Skeletal muscle tissue (tissue), 4 donors: ENCODE data around the gene MEIOB. TPM values are rescaled to one million over a fixed set of nuclear protein-coding genes. Genes with fewer than 3 reads are reported as not detected.
A peak's percentile ranks its signal among the peaks of the same experiment; 100 is the strongest.

ENCODE experiments used
- H3K27ac ChIP-seq: one replicate; pipeline ENCODE4 v1.7.0; 2013; ENCODE audit warnings: mild to moderate bottlenecking, low read depth, low read length, inconsistent platforms
- H3K27me3 ChIP-seq, 3 donors: one replicate each; pipeline ENCODE4 v1.7.0; 2013; ENCODE audit warnings: low read length in 3 of 3; ENCODE audit not compliant: control insufficient read depth in 3 of 3, insufficient read depth in 3 of 3
- H3K36me3 ChIP-seq, 3 donors: one replicate each; pipeline ENCODE4 v1.7.0; 2013; ENCODE audit warnings: low read length in 3 of 3; ENCODE audit not compliant: control insufficient read depth in 3 of 3, insufficient read depth in 3 of 3
- H3K4me1 ChIP-seq, 3 donors: one replicate each; pipeline ENCODE4 v1.7.0; 2013; ENCODE audit warnings: low read length in 3 of 3, mild to moderate bottlenecking in 3 of 3; ENCODE audit not compliant: control insufficient read depth in 3 of 3, insufficient read depth in 3 of 3
- H3K4me3 ChIP-seq, 3 donors: one replicate each; pipeline ENCODE4 v1.7.0; 2013; ENCODE audit warnings: low read length in 3 of 3
- H3K9ac ChIP-seq, 3 donors: one replicate each; pipeline ENCODE4 v1.7.0; 2013; ENCODE audit warnings: low read length in 3 of 3, mild to moderate bottlenecking in 3 of 3, moderate library complexity in 2 of 3, low read depth in 1 of 3
- H3K9me3 ChIP-seq, 3 donors: one replicate each; pipeline ENCODE4 v1.7.0; 2013; ENCODE audit warnings: low read length in 3 of 3; ENCODE audit not compliant: control insufficient read depth in 3 of 3
- total RNA-seq: library from RNA; depleted of rRNA; stranded (reverse); fragments of >200 nt; gene quantifications from one replicate; pipeline ENCODE4 v1.2.3, GENCODE V29; 2014
- donor health status: Osteomylitis.

MEIOB gene
- total RNA-seq, 1 donor from 2014 or later = under 0.01 TPM

DNA sequence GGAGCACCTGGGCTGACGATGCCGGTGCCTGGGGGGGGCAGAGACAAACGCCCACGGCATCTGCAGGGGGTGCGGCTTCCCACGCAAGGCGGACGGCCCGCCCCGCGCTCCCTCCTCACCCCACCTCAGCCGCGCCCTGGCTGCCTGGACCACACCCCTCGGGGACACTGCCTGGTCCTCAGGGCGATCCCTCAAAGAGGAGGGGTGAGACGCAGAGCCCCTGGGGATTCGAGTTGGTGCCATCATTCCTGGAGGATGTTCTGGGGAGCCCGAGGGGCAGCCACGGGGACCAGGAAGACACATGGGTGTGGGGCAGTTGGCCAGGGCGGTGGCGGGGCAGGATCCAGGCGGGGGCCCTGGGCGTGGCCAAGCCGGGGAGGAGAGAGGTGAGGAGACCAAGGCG is 82.3 kb downstream of the MEIOB start:
- Histone ChIP-seq H3K36me3 (peaks cover 20 to 36% (median 23%) of the 10 kb centered on the region in 3 donors), H3K4me1 (peaks cover 8 to 14% (median 8%) of the 10 kb centered on the region in 3 donors), H3K9ac (no peak overlapping the region)

DNA sequence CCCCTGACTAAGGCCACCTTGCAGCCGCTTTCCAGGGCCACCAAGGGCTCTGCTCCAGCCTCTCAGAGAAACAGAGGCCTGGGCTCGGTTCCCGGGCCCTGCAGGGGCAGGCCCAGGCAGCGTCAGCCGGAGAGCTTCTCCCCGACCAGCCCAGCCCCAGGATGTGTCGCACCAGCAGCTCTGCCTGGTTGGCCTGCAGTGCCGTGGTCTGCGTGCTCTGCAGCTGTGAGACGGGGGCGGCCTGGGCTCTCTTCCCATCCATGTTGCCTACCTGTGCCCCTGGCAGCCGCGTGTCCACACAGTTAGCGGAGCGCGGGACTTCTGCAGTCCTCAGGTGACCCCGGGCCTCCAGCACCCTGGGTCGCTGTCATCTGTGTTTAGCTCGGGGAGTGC is 83.3 kb downstream of the MEIOB start:
- H3K4me1 ChIP-seq = peaks cover 13 to 22% (median 14%) of the 10 kb centered on the region in 3 donors
- H3K36me3 ChIP-seq = peaks cover 20 to 36% (median 23%) of the 10 kb centered on the region in 3 donors
- H3K27ac ChIP-seq = no peak overlapping the region
- H3K27me3 ChIP-seq = no peaks in the 10 kb centered on the region
- H3K9me3 ChIP-seq = no peaks in the 10 kb centered on the region
- no peak overlapping the region for H3K4me3 ChIP-seq
- no peak overlapping the region for H3K9ac ChIP-seq

More for the DNA sequence above, 82.3 kb downstream of the MEIOB start:
- Histone ChIP-seq H3K4me3 (no peak overlapping the region), H3K9me3 (no peaks in the 10 kb centered on the region), H3K27me3 (no peaks in the 10 kb centered on the region), H3K27ac (no peak overlapping the region)

DNA sequence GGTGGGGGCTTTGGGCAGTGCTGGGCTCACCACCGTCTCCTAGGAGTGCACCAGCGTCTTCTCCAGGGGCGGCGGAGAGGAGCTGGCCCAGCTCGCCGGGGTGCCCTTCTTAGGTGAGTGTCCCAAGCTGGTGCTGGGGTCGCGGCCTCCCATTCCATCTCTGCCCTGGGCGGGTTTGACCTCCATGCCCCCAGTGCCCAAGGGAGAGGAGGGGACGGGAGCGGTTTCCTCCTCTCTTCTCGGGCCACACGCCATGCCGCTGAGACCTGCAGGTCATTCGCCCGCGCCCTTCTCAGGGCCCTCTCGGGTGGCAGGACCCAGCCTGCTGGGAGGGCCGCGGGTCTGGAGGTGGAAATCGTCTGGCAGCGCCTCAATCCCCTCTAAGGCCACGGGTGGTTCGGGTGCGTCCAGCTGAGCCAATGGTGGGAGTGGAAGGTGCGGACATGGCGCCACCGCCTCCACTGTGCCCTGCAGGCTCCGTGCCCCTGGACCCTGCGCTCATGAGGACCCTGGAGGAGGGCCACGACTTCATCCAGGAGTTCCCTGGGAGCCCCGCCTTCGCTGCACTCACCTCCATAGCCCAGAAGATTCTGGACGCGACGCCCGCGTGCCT is 83.8 kb downstream of the MEIOB start:
- H3K27ac ChIP-seq = no peak overlapping the region
- H3K36me3 ChIP-seq = peaks cover 20 to 36% (median 23%) of the 10 kb centered on the region in 3 donors

DNA sequence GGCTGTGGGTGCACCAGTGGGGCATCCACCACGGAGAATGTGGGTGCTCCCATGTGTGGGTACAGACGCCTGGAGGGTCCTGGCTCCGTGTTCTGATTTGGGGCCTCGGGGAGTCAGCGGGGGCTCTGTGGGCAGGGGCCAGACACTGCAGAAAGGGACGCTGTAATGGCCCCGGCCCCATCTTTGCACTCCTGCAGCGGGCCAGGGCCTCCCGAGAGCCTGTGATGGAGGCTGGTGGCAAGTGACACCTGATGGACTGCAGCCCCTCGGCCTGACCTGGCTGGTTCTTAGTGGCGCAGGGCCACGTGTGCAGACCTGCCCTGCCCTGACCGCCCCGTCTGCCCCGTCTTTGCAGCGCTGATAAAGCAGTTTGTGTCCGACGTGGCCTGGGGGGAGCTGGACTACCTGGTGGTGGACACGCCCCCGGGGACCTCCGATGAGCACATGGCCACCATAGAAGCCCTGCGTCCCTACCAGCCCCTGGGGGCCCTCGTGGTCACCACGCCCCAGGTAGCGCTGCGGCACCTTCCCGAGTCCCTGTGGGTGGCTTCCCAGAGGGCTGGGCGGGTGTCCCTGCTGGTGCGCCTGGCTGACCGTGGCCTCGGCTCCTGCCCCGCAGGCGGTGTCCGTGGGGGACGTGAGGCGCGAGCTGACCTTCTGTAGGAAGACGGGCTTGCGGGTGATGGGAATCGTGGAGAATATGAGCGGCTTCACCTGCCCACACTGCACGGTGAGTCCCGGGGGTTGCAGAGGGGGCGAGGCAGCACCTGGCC is 84.5 kb downstream of the MEIOB start:
- H3K36me3 ChIP-seq = peaks cover 20 to 35% (median 23%) of the 10 kb centered on the region in 3 donors
- H3K9me3 ChIP-seq = no peaks in the 10 kb centered on the region
- H3K4me3 ChIP-seq = no peak overlapping the region

More for the DNA sequence above, 83.8 kb downstream of the MEIOB start:
- no peaks in the 10 kb centered on the region for H3K9me3 ChIP-seq
- peaks cover 13 to 27% (median 18%) of the 10 kb centered on the region in 3 donors for H3K4me1 ChIP-seq
- H3K27me3 ChIP-seq = no peaks in the 10 kb centered on the region
- H3K9ac ChIP-seq = no peak overlapping the region
- H3K4me3 ChIP-seq = no peak overlapping the region

DNA sequence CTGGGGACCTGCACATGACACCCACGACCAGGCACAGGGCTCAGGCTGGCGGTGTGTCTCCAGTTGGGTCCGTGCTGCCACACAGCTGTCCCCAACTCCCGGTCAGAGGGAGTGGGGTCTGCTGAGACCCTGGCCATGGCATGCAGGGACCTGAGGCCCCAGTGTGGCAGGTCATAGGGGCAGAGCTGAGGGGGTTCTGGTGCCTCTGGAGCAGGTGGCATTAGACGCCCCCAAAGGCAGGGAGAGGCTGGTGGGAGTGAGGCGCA is 85.0 kb downstream of the MEIOB start:
- Histone ChIP-seq H3K9me3 (no peaks in the 10 kb centered on the region), H3K27ac (no peak overlapping the region), H3K36me3 (peaks cover 20 to 34% (median 23%) of the 10 kb centered on the region in 3 donors), H3K4me3 (no peak overlapping the region), H3K9ac (no peak overlapping the region), H3K27me3 (no peaks in the 10 kb centered on the region), H3K4me1 (peaks cover 13 to 27% (median 18%) of the 10 kb centered on the region in 3 donors)

More for the DNA sequence above, 84.5 kb downstream of the MEIOB start:
- H3K27me3 ChIP-seq = no peaks in the 10 kb centered on the region
- H3K27ac ChIP-seq = no peak overlapping the region
- peaks cover 13 to 27% (median 18%) of the 10 kb centered on the region in 3 donors for H3K4me1 ChIP-seq
- H3K9ac ChIP-seq = no peak overlapping the region

GRCh38 chr16:1786242-1787055 is 85.5 kb downstream of the MEIOB start:
- Histone ChIP-seq H3K36me3 (peaks cover 20 to 34% (median 23%) of the 10 kb centered on the region in 3 donors), H3K9me3 (no peaks in the 10 kb centered on the region), H3K4me1 (peaks cover 18 to 32% (median 21%) of the 10 kb centered on the region in 3 donors), H3K27ac (no peak overlapping the region), H3K27me3 (no peaks in the 10 kb centered on the region), H3K9ac (no peak overlapping the region), H3K4me3 (no peak overlapping the region)

- Histone ChIP-seq H3K4me3 (no peak overlapping the region), H3K9ac (no peak overlapping the region), H3K27me3 (no peaks in the 10 kb centered on the region), H3K27ac (no peak overlapping the region), H3K9me3 (no peaks in the 10 kb centered on the region), H3K4me1 (peaks cover 24 to 38% (median 28%) of the 10 kb centered on the region in 3 donors), H3K36me3 (peaks cover 20 to 37% (median 27%) of the 10 kb centered on the region in 3 donors)
These were observed 86.2 kb downstream of the MEIOB start for GRCh38 chr16:1785846-1786170.

- H3K27ac ChIP-seq = no peak overlapping the region
- H3K27me3 ChIP-seq = no peaks in the 10 kb centered on the region
- H3K4me3 ChIP-seq = no peak overlapping the region
- H3K36me3 ChIP-seq = peaks cover 18 to 38% (median 32%) of the 10 kb centered on the region in 3 donors
- peaks cover 28 to 44% (median 34%) of the 10 kb centered on the region in 3 donors for H3K4me1 ChIP-seq
- no peaks in the 10 kb centered on the region for H3K9me3 ChIP-seq
- peak overlapping the region in 1 of 3 donors; percentile 33 for H3K9ac ChIP-seq
These were observed 86.8 kb downstream of the MEIOB start for GRCh38 chr16:1784977-1785845.
